Adrenal gland (tissue), 5 donors: ENCODE measurements around the gene IBA57.

Source experiments
- CTCF ChIP-seq, 6 experiments: fragments of 450-650 bp in 4 of 6; fragments of 200-600 bp in 2 of 6; sonication (generic) in 1 of 6; IDR thresholded peaks; 1 replicate in 5 of 6; 2 replicates in 1 of 6; pipeline versions ENCODE4 v1.5.1 to v1.8.0; 2016 to 2021; ENCODE audit warnings: antibody characterized with exemption in 6 of 6, mild to moderate bottlenecking in 2 of 6, moderate library complexity in 1 of 6
- POLR2A ChIP-seq, 2 donors: fragments of 450-650 bp; IDR thresholded peaks; one replicate each; pipeline ENCODE4 v1.6.1; 2017; ENCODE audit warnings: antibody characterized with exemption in 2 of 2, mild to moderate bottlenecking in 2 of 2, moderate library complexity in 1 of 2
- donor health status: DM: no; HTN: no; CAD: no.

GRCh38 chr1:228166170-228166936, 749 bp downstream of the IBA57 start:
- TF ChIP-seq POLR2A (IDR thresholded peaks at IDR 0.05): peak in 1 of 2 donors; percentile 0
- peak in 5 of 6 experiments; percentile 27 to 58 (median 34) for TF ChIP-seq CTCF (IDR thresholded peaks at IDR 0.05)
